ENCODE measurements around the gene SLC1A7. TPM values are rescaled to one million over a fixed set of nuclear protein-coding genes. Genes with fewer than 3 reads are reported as not detected.
A peak's percentile ranks its signal among the peaks of the same experiment; 100 is the strongest.

Gene SLC1A7
- total and polyA plus RNA-seq, 2 of the 13 experiments (the other 11 are each of a cell fraction or from before 2014, with no cell fraction given) = 0.04 to 2.0 TPM

GRCh38 chr1:53090227-53091147 lies 52.0 kb downstream of the SLC1A7 start (continued):
- TF ChIP-seq, protein P1, sequence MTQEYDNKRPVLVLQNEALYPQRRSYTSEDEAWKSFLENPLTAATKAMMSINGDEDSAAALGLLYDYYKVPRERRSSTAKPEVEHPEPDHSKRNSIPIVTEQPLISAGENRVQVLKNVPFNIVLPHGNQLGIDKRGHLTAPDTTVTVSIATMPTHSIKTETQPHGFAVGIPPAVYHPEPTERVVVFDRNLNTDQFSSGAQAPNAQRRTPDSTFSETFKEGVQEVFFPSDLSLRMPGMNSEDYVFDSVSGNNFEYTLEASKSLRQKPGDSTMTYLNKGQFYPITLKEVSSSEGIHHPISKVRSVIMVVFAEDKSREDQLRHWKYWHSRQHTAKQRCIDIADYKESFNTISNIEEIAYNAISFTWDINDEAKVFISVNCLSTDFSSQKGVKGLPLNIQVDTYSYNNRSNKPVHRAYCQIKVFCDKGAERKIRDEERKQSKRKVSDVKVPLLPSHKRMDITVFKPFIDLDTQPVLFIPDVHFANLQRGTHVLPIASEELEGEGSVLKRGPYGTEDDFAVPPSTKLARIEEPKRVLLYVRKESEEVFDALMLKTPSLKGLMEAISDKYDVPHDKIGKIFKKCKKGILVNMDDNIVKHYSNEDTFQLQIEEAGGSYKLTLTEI (CRISPR knock-in tag; conservative IDR thresholded peaks at IDR 0.05) = no peak
- TF ChIP-seq ZFX (CRISPR knock-in tag; IDR thresholded peaks at IDR 0.05; ENCODE audit: low read depth) (peak; percentile 39), ZNF335 (CRISPR knock-in tag; IDR thresholded peaks at IDR 0.05) (no peak), ZIK1 (CRISPR knock-in tag; IDR thresholded peaks at IDR 0.05; ENCODE audit: borderline replicate concordance, low read depth) (no peak), ZNF546 (CRISPR knock-in tag; conservative IDR thresholded peaks at IDR 0.05) (no peak; the same call in 1 of the 2 replicates), MXD1 (CRISPR knock-in tag; IDR thresholded peaks at IDR 0.05) (no peak; the same call in 1 of the 2 replicates), NFRKB (IDR thresholded peaks at IDR 0.05) (no peak), THRA (CRISPR knock-in tag; IDR thresholded peaks at IDR 0.05; ENCODE audit: borderline replicate concordance) (no peak), FLYWCH1 (CRISPR knock-in tag; IDR thresholded peaks at IDR 0.05) (no peak), NFYB (CRISPR knock-in tag; IDR thresholded peaks at IDR 0.05) (no peak), CBX1 (IDR thresholded peaks at IDR 0.05; ENCODE audit: low read depth) (no peak), ZBTB20 (CRISPR knock-in tag; IDR thresholded peaks at IDR 0.05; ENCODE audit: borderline replicate concordance, low read depth) (peak; percentile 23; the same call in 1 of the 2 replicates), TEAD3 (CRISPR knock-in tag; optimal IDR thresholded peaks at IDR 0.05; ENCODE audit: borderline replicate concordance) (no peak), HOXA3 (CRISPR knock-in tag; IDR thresholded peaks at IDR 0.05) (peak; percentile 55; the same call in 1 of the 2 replicates), CBX5 (CRISPR knock-in tag; IDR thresholded peaks at IDR 0.05; ENCODE audit: borderline replicate concordance) (no peak), ZNF644 (CRISPR knock-in tag; IDR thresholded peaks at IDR 0.05; ENCODE audit: low read depth) (no peak), PAWR (CRISPR knock-in tag; IDR thresholded peaks at IDR 0.05; ENCODE audit: borderline replicate concordance) (no peak), ZNF639 (CRISPR knock-in tag; conservative IDR thresholded peaks at IDR 0.05) (no peak)
- TF ChIP-seq, protein P2, sequence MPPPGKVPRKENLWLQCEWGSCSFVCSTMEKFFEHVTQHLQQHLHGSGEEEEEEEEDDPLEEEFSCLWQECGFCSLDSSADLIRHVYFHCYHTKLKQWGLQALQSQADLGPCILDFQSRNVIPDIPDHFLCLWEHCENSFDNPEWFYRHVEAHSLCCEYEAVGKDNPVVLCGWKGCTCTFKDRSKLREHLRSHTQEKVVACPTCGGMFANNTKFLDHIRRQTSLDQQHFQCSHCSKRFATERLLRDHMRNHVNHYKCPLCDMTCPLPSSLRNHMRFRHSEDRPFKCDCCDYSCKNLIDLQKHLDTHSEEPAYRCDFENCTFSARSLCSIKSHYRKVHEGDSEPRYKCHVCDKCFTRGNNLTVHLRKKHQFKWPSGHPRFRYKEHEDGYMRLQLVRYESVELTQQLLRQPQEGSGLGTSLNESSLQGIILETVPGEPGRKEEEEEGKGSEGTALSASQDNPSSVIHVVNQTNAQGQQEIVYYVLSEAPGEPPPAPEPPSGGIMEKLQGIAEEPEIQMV (CRISPR knock-in tag; IDR thresholded peaks at IDR 0.05; ENCODE audit: low read depth) = no peak
- TF ChIP-seq, protein P3, sequence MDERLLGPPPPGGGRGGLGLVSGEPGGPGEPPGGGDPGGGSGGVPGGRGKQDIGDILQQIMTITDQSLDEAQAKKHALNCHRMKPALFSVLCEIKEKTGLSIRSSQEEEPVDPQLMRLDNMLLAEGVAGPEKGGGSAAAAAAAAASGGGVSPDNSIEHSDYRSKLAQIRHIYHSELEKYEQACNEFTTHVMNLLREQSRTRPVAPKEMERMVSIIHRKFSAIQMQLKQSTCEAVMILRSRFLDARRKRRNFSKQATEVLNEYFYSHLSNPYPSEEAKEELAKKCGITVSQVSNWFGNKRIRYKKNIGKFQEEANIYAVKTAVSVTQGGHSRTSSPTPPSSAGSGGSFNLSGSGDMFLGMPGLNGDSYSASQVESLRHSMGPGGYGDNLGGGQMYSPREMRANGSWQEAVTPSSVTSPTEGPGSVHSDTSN (CRISPR knock-in tag; IDR thresholded peaks at IDR 0.05) = no peak
- TF ChIP-seq, protein P4, sequence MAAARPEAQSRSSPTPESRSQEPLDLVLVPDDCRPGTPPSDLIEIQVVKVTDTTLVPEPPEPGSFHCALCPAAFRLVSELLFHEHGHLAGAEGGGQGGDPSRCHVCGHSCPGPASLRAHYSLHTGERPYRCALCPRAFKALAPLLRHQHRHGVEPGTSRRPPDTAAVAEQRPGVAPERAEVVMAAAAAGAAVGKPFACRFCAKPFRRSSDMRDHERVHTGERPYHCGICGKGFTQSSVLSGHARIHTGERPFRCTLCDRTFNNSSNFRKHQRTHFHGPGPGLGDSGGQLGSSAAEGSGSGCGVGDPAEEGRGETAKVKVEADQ (CRISPR knock-in tag; IDR thresholded peaks at IDR 0.05; ENCODE audit: borderline replicate concordance) = peak; percentile 63; the same call in 1 of the 2 replicates

Measured in HepG2 (cell line).